GM19328 (cell line): ENCODE measurements around the gene MBNL1.

ENCODE experiments used
- ATAC-seq: cut with Tn5 transposase; IDR thresholded peaks from one replicate; pipeline ENCODE4 v1.9.1; 2021; ENCODE audit warnings: mild to moderate bottlenecking, moderate library complexity; ENCODE audit not compliant: unreplicated experiment

Gene MBNL1

DNA sequence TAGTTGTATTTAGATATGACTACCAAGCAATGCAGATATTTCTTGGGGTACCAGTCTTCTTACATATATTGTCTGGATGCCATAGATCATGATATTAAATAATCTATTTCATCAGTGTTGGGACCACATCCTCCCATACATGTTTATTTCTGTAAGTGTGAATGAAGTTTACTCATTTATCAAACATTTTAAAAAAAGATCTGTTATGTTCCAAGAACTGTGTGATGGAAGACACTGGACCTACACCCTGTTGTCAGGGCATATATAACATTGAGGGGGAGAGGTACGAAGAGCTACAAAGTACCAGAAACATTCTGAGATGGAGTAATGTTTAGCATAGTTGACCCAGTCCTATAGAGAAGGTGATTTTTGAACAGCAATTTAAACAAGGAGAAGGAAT is 26.6 kb downstream of the MBNL1 start:
- ATAC-seq, result no peak

DNA sequence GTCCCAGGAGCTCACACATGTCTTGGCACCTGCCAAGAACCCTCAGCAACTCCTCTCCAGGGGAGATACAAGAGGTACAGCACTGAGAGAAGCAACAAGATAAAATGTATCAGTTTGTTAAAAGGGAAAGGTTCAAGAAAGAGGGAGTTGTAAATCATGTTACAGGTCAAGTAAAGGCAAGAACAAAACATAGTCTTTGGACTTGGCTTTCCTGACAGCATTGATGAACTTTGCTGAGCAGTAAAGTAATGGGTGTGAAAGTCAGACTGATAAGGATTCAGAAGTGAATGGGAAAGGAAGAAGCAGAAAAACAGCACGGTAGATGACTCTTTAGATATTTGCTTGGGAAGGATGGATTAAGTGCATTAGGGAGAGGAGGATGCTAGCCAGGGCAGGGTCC is 27.1 kb downstream of the MBNL1 start:
- ATAC-seq, result no peak

DNA sequence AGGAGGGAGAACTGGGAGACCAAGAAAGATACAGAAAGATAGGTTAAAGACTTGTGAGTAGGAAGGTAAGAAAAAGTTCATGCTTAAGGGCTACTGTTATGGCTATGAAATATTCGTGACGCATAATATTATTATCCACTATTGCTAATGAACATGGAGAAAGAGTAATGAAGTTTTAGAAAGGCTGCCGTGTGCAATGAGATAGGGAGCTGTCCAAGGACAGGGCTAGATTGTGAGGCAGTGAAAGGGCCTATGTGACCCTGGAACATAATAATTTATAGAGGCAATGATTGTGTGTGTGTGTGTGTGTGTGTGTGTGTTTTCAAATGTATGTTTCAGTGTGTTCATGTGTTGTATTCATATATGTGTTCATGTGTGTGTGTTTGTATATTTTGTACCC is 27.7 kb downstream of the MBNL1 start:
- ATAC-seq, result no peak

DNA sequence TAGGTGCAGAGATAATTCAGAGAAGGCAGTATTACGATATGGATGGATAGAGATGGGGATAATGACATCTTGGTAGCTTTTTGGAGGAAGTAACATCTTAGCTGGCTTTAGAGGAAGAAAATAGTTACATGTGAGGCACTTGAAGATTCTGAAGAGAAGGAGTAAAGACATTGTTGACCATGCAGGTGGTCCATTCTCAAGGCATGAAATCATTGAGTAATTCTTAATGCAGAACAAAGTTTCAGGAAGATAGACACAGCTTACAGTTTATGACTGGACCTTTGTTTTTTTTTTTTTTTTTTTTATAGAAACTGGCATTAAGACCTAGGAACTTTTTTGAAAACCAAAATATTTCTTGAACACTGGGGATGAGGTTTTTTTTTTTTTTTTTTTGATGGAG is 28.2 kb downstream of the MBNL1 start:
- no peak for ATAC-seq

DNA sequence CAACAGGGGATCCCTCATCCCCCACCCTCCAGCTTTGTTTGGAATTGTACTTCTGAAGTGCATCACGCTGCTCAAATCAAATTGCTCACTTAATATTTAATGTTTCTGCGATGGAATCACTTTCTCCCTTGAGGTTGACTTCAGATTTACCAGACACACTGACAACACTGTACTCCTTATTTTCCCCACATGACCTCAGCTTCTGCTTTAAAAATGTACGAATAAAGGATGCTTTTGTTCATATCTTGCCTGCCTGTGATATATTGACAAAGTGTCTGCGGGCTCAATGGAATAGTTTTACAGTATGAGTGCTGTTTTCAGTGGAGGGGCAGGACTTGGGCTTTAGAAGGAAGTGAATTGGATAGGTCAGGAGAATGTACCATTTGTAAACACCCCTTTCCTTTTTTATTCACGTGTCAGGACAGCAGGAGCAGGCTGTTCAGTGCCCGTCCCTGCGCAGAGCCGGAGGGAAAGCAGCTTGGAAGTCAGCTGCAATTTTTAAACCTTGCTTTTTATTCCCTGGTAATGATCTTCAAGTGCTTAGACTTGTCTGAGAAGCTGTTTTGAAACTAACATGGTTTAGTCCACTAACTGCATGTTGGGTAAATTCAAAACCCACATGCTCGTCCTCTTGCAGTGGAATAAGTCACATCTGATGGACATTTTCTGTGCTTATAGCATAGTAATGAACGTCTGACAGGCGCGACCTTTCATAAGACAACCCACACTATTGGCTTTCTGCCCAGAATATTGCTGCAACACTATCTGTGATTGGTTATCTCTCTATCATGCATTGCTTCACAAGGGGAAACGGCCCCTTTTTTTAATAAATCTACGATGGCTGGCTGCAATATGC is 29.9 kb downstream of the MBNL1 start:
- peak; percentile 41 for ATAC-seq

DNA sequence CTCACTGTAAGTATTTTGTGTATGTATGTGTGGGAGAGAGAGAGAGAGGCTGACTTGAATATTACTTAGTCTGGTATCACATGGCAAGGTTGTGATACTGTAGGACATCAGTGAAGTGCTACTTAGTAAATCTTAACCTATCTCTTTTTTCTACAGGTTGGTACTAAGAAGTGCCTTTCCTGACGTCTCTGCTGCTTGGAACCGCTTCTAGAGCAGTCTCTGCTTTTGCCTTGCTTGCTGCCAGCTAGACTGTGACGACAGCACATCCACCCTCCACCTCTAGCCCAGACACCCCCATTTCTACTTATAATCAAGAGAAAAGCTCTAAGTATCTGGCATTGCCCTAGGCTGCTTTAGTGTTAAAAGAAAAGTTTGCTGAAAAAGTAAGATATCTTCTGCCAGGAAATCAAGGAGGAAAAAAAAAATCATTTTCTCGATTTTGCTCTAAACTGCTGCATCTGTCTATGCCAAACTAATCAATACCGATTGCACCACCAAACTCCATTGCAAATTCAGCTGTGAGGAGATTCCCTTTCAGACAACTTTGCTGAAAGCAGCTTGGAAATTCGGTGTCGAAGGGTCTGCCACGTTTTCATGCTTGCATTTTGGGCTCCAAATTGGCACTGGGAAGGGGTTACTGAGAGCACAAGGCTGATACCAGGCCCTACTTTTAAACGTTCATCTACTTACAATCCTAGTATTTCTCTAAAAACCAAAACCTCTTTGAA is 30.7 kb downstream of the MBNL1 start:
- ATAC-seq, result peak; percentile 0

DNA sequence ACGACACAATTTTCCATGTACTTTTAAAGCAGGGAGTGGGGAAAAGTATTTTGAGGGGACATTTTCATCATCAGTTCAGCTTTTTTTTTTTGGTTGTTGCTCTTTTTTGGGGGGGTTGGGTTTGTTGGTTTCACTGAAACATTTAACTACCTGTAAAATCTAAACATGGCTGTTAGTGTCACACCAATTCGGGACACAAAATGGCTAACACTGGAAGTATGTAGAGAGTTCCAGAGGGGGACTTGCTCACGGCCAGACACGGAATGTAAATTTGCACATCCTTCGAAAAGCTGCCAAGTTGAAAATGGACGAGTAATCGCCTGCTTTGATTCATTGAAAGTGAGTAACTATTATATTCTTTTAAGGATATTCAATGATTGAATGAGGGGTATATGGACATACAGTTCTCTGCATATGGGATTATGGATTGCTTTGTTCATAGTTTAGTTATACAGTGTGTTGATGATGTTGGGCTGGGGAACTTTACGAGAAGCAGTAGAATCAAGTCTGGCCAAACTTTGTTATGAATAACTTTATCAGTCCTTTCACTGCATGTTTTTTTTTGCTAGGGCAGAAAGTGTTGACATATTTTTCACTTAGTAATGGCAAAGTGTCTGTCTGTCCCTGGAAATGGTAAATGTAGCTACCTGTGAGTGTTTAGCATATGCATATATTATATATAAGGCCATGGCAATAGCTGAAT is 31.5 kb downstream of the MBNL1 start:
- ATAC-seq, result no peak

DNA sequence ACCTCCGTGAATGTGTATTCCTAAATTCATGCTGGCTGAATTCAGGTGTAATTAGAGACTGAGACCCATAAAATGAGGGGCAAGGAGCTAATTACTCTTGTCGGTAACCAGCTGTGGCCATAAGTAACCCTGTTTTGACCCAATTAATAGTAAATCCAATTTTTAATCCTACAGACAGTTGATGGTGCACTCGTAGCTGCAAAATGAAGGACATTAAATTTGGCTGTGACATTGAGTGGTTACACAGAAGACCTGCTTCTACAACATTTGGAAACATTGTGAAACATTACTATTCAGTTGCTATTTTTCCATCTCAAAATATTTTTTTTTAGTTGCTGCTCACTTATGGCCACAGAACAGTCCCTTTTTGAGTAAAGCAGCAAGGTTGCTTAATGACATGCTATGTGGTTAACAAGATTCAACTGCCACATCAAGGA is 33.0 kb downstream of the MBNL1 start:
- no peak for ATAC-seq

DNA sequence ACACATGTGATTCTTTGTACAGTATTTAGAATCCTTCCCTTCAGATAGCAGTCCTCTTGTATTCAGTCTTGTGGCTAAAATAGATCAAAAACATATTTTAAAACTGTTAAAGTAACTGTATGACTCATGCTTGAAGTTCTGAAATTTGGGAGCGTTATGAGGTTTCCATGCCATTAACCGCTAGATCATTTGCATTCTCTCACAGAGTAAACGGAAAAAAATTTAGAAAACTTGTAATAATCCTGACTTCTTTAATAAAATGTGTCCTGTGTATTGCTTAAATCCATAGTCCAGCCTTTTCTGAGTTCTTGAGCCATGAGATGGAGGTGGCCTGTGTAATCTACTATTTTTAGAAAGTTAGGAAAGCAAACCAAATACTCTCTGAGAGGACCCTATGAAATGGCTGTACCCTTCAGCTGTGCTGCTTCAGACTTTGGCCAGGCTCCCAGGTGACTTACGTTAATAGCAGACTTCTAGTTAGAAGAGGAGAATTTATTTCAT is 33.8 kb downstream of the MBNL1 start:
- peak; percentile 65 for ATAC-seq

DNA sequence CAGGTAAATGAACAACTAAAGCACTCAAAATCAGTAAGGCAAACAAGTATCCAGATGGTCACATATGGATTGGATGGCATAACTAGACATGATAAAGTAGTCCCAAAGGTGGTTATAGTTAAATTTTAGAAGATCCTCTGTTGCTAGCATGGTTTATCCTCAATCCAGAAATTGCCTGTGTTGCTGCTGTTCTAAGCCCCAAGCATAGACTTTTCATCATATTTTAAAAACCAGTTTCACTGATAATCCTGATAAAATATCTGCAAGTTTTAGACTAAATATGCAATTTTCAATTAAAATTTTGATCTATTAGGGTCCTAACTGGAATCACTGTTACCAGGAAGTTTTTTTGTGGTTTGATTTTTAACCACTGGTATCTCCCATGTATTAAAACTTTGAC is 35.4 kb downstream of the MBNL1 start:
- ATAC-seq, result no peak

DNA sequence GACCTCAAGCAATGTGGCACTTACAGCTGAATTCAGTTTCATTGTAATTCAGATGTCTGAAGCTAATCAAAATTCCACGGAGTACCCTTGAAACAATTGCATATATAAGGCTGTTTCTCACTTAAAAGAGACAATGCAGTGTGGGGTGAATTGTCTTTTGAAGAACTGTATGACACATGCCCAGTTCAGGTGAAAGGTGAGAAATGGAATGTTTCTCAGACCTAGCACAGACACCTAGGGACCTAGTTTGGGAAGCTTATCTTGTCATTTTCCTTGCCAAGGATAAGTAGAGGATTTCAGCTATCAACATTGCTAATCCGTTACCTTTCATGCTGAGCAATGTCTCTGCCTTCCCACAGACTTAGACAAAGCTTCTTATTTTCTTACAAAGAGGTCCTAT is 36.3 kb downstream of the MBNL1 start:
- no peak for ATAC-seq

DNA sequence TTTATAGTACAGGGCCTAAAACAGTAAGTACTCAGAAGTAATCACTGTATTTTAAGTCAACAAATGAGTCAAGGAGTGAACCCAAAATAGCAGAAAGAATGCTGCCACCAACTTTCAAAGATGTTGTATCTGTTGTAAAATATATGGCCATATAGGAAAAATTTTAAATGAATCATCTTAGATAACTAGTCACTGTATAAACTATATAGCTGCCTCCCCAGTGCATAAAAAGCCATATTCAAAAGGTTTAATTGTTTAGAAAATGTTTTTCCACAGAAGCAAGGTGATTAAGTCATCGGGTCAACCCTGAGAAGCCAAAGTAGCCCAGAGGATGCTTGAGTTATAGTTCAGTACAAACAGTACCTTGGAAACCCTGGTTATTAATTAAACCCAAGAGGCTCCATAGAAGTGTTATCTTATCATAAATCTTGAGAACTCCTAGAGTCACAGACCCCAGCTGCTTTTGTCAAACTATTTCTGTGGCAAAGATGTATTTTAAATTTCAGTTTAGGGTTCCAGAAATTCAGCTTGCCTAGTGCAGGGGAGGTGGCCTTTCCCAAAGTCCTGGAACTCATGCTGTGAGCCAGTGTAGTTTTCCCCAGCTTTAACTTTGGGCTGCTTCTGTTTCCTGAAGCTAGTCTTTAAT is 39.2 kb downstream of the MBNL1 start:
- no peak for ATAC-seq

DNA sequence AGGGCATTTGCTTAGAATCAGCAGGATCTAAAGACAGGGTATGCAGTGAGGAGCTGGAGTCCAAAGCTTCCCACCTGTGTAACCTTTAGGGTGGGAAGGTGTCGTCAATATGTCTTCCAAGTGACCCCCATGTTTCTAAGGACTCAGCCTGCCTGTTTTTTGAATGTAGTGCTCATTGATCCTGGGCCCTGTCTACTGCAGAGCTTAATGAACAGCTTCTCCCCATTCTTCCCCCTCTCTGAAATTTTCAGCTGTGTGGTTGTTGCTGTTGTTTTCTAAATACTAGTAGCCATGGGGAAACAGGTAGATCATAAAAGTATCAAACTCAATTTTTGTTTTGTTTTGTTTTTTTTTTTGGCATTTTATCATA is 39.7 kb downstream of the MBNL1 start:
- ATAC-seq, result no peak

DNA sequence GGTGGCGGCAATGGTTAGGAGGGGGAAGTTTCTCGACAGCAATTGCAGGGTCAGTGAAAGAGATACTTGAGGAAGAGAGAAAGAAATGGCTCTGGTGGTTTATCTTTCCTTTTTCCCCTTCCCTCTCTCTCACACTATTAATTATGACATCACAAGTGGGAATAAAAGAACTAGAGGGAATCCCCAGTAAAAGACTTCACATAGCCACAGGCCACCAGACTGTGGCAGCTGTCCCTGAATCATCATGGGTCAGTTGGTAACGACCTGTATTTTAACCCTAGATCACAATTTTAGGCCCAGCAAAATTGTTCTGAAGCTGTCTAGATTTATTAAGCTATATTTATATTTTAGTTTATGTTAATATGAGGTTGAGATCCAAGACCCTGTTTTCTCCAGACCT is 40.3 kb downstream of the MBNL1 start:
- ATAC-seq, result no peak

DNA sequence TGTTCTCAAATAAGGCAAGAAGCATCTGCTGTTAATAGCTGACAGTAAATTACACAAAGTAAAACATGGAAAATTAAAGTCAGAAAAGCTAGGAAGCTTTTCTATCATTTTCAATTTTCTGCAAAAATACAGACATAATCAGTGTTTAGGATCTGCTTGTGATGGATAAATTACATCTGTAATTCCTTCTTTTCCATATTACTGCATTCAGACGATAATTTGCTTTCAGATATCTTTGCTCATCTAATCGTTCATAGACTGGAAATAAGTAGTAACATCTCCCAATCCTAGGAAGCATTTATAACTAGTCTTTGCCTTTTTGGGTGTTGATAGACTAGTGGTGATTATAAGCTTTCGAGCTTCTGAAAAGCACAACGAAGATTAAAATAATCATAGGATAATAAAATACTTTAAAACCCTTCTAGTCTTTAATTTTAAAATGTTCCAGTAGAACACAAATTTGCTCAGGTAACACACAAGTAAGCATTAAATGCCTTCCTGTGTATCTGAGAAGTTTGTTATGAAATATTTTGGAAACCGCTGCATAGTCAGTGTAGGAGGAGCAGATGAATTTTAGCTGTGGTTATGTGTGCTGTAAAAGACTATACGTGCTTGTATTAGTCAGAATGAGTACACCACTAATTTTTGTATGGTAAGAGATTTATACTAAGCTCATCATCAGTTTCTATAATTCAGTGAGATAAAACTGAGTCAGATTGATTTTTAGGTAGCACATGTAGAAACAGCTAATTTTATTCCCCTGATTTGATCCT is 41.0 kb downstream of the MBNL1 start:
- peak; percentile 46 for ATAC-seq

DNA sequence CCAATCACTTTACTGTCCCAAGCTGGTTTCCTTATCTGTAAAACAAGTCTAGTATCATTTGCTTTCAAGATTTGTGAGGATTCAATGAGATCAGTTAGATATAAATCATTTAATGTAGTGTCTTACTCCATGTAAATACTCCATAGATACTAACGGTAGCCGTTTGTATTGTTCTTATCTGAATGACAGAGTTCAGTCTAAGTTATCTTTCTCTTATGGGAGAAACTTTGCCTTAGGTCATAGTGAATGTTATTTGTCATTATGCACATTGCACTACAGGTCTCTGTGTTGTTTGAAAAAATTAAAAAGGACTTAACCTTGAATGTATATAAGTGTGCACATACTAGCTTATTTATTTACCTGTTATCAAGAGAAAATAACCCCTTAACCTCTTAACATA is 44.7 kb downstream of the MBNL1 start:
- no peak for ATAC-seq

DNA sequence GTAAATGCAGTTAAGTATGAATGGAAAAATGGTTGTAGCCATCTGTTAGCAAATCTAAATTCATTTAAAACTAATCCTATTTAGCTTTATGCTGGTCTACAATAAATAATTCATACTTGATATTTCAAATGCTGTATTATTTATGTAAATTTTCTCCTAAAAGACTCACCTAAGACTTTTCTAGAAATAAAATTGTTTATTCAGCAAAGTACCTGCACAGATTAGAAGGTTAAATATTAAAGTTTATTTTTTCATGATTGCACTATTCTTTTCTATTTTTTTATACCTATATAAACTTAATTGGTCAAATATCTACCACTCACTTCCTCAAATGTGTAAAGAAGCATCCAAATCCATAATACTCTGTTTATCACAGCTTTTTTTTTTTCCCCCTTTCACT is 45.2 kb downstream of the MBNL1 start:
- no peak for ATAC-seq

DNA sequence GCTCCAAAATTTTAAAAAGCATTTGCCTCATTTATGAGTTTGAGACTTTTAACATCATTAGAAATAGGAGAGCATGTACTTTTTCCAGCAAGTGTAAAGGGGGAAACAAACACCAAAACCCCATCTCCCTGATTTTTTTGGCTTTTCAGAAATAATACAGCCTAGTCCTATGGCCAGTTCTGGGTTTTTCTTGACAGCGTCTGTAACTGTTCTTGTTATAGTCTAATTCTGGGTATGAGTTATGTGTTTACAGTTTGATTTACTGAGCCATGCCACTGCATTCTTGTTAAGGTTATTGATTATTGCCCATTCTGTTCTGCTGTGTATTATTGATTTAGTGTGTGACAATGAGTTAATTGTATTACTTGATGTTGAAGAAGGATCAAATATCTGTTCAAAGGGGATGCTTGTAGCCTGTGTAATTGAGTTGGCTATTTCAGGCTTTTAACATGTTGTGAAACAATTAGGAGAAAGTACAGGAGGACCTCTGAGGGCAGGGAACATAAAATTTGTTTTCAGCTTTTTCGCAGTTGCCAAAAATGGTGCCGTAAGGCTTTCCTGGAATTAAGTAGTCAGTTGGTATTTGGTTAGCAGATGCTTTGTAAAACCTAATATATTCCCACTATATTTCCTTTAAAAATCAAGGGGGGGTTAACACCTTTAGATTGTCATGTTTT is 46.1 kb downstream of the MBNL1 start:
- no peak for ATAC-seq

DNA sequence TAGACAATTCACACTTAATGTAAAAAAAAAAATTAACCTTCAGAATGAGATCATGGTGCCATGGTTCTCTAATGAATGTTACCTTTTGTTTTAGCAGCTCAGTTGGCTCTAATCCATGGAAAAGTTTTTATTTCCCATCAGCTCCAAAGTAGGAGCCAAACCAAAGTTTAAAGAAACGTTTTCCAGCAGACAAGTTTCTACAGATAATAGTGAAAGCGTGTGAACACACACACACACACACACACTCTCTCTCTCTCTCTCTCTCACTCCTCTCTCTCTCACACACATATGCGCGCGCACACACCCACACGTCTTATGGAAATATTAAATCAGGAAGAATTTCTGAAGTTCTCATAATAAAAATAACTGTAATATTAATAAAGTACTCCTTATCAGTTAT is 46.9 kb downstream of the MBNL1 start:
- no peak for ATAC-seq

DNA sequence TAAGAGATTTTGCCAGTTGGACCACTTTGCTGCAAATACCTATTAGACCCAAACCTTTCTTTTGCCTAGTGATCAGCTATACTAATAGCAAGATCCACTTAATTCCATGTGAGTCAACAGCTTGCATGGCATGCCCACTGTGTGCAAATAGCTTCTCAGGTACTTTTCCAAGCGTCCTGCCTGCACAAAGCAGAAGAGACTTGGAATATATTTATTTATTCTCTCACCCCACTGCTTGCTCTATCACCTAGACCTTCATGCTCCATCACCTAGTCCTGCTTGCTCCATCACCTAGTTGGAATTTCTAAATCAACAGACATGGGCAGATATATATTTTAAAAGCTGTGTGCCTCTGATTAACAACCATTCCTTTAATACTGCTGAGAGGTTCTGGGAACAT is 47.6 kb downstream of the MBNL1 start:
- no peak for ATAC-seq
